Ishikawa (cell line): ENCODE data around the gene SLC10A7.

Experiments
- CREB1 ChIP-seq: IDR thresholded peaks from 2 replicates; pipeline ENCODE4 v1.6.1; 2012; ENCODE audit warnings: low read depth
- EGR1 ChIP-seq: IDR thresholded peaks from 2 replicates; pipeline ENCODE4 v1.6.1; 2012
- EP300 ChIP-seq: IDR thresholded peaks from 2 replicates; pipeline ENCODE4 v1.6.1; 2012; ENCODE audit warnings: borderline replicate concordance
- FOXM1 ChIP-seq: IDR thresholded peaks from 2 replicates; pipeline ENCODE4 v1.6.1; 2012; ENCODE audit warnings: low read depth, borderline replicate concordance
- MAX ChIP-seq: IDR thresholded peaks from 2 replicates; pipeline ENCODE4 v1.6.1; 2012
- RAD21 ChIP-seq: IDR thresholded peaks from 2 replicates; pipeline ENCODE4 v1.6.1; 2012; ENCODE audit warnings: low read depth
- TAF1 ChIP-seq: IDR thresholded peaks from 2 replicates; pipeline ENCODE4 v1.6.1; 2012; ENCODE audit warnings: low read depth, mild to moderate bottlenecking
- TCF12 ChIP-seq: IDR thresholded peaks from 2 replicates; pipeline ENCODE4 v1.6.1; 2012; ENCODE audit warnings: low read depth
- TEAD4 ChIP-seq: IDR thresholded peaks from 2 replicates; pipeline ENCODE4 v1.6.1; 2012
- USF1 ChIP-seq: IDR thresholded peaks from 2 replicates; pipeline ENCODE4 v1.6.1; 2012
- YY1 ChIP-seq: IDR thresholded peaks from 2 replicates; pipeline ENCODE4 v1.6.1; 2012; ENCODE audit warnings: low read depth
- ZBTB7A ChIP-seq: IDR thresholded peaks from 2 replicates; pipeline ENCODE4 v1.6.1; 2012; ENCODE audit warnings: low read depth
- TF ChIP-seq, protein P1 (sequence below): IDR thresholded peaks from 2 replicates; pipeline ENCODE4 v1.6.1; 2012; ENCODE audit warnings: low read depth, mild to moderate bottlenecking

GRCh38 chr4:146292508-146292907 lies 229.2 kb downstream of the SLC10A7 start:
- TF ChIP-seq EP300 (no peak), USF1 (no peak), RAD21 (no peak), TEAD4 (no peak), TAF1 (no peak), ZBTB7A (no peak), YY1 (no peak), TCF12 (no peak), CREB1 (no peak), MAX (no peak), FOXM1 (no peak), EGR1 (no peak)
- TF ChIP-seq, protein P1, sequence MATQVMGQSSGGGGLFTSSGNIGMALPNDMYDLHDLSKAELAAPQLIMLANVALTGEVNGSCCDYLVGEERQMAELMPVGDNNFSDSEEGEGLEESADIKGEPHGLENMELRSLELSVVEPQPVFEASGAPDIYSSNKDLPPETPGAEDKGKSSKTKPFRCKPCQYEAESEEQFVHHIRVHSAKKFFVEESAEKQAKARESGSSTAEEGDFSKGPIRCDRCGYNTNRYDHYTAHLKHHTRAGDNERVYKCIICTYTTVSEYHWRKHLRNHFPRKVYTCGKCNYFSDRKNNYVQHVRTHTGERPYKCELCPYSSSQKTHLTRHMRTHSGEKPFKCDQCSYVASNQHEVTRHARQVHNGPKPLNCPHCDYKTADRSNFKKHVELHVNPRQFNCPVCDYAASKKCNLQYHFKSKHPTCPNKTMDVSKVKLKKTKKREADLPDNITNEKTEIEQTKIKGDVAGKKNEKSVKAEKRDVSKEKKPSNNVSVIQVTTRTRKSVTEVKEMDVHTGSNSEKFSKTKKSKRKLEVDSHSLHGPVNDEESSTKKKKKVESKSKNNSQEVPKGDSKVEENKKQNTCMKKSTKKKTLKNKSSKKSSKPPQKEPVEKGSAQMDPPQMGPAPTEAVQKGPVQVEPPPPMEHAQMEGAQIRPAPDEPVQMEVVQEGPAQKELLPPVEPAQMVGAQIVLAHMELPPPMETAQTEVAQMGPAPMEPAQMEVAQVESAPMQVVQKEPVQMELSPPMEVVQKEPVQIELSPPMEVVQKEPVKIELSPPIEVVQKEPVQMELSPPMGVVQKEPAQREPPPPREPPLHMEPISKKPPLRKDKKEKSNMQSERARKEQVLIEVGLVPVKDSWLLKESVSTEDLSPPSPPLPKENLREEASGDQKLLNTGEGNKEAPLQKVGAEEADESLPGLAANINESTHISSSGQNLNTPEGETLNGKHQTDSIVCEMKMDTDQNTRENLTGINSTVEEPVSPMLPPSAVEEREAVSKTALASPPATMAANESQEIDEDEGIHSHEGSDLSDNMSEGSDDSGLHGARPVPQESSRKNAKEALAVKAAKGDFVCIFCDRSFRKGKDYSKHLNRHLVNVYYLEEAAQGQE, result no peak
